Upper lobe of right lung (tissue), 1 donor: ENCODE data around the gene YIF1B. TPM values are rescaled to one million over a fixed set of nuclear protein-coding genes. Genes with fewer than 3 reads are reported as not detected.

Experiments used
- ATAC-seq: fragments of 200-7000 bp; cut with Tn5 transposase; one replicate; pipeline ENCODE4 v1.9.1; 2020; ENCODE audit warnings: mild to moderate bottlenecking, moderate library complexity
- DNase-seq: peaks from one replicate; pipeline ENCODE4 v3.0.0-alpha.2; 2020
- H3K27ac ChIP-seq: fragments of 200-600 bp; one replicate; pipeline ENCODE4 v1.8.0; 2022
- H3K27me3 ChIP-seq: fragments of 200-600 bp; one replicate; pipeline ENCODE4 v1.8.0; 2022; ENCODE audit warnings: mild to moderate bottlenecking
- H3K36me3 ChIP-seq: fragments of 200-600 bp; one replicate; pipeline ENCODE4 v1.8.0; 2022
- H3K4me1 ChIP-seq: fragments of 200-600 bp; one replicate; pipeline ENCODE4 v1.8.0; 2022
- H3K4me3 ChIP-seq: fragments of 200-600 bp; one replicate; pipeline ENCODE4 v1.8.0; 2022; ENCODE audit warnings: mild to moderate bottlenecking
- H3K9me3 ChIP-seq: fragments of 200-600 bp; one replicate; pipeline ENCODE4 v1.8.0; 2022
- CTCF ChIP-seq: fragments of 200-600 bp; IDR thresholded peaks from one replicate; pipeline ENCODE4 v1.8.0; 2022; ENCODE audit warnings: antibody characterized with exemption
- intact Hi-C: fragments of 100-400 bp; cut with DNase I; formaldehyde crosslinking; loops from one replicate; pipeline ENCODE4 v1.11.0; 2022
- total RNA-seq: library from RNA; stranded (reverse); fragmentation: NEBNext Ultra II Directional; extraction: Animal tissue kit (Norgen Biotek cat#: 25700); gene quantifications from one replicate; pipeline ENCODE4 v1.2.1, GENCODE V29; 2021
- donor health status: DM: no; HTN: yes; CAD: no; lungs with severe emphysema.

The YIF1B gene
- total RNA-seq, 1 donor from 2014 or later = 37.3 TPM

GRCh38 chr19:38319421-38320258, 3.9 kb upstream of the YIF1B start, which contains the start of gene KCNK6:
KCNK6 (plus strand) TSS chr19:38319845; CDS start chr19:38319951, 106 bp downstream.
- intact Hi-C loops = no loop called here
- ATAC-seq = peak; percentile 16

GRCh38 chr19:38318660-38319059, 2.9 kb upstream of the YIF1B start:
- ATAC-seq = no peak
- Histone ChIP-seq H3K4me3 (peak overlapping the region; percentile 71), H3K36me3 (no peaks in the 10 kb centered on the region), H3K4me1 (peaks cover 51% of the 10 kb centered on the region), H3K9me3 (no peaks in the 10 kb centered on the region), H3K27ac (peak overlapping the region; percentile 6), H3K27me3 (no peaks in the 10 kb centered on the region)
- intact Hi-C loops = no loop called here
- DNase-seq = no peak
- no peak for TF ChIP-seq CTCF

More at GRCh38 chr19:38319421-38320258, 3.9 kb upstream of the YIF1B start, which contains the start of gene KCNK6:
- Histone ChIP-seq H3K27me3 (no peaks in the 10 kb centered on the region), H3K27ac (peak within 1 kb of the TSS; percentile 84), H3K4me1 (peaks cover 51% of the 10 kb centered on the region), H3K36me3 (peaks cover 7% of the 10 kb centered on the region), H3K4me3 (peak within 1 kb of the TSS; percentile 71), H3K9me3 (no peaks in the 10 kb centered on the region)
- DNase-seq = peak; percentile 81
- TF ChIP-seq CTCF = peak; percentile 22

GRCh38 chr19:38317104-38317612, 1.4 kb upstream of the YIF1B start:
- Histone ChIP-seq H3K9me3 (no peaks in the 10 kb centered on the region), H3K4me3 (peak overlapping the region; percentile 74), H3K27ac (peak overlapping the region; percentile 85), H3K36me3 (no peaks in the 10 kb centered on the region), H3K4me1 (peaks cover 49% of the 10 kb centered on the region), H3K27me3 (no peaks in the 10 kb centered on the region)
- ATAC-seq (no peak), DNase-seq (no peak)
- intact Hi-C loops = no loop called here
- TF ChIP-seq CTCF = no peak

GRCh38 chr19:38316477-38317067, 825 bp upstream of the YIF1B start:
- H3K27me3 ChIP-seq = no peaks in the 10 kb centered on the region
- H3K9me3 ChIP-seq = no peaks in the 10 kb centered on the region
- no peaks in the 10 kb centered on the region for H3K36me3 ChIP-seq
- H3K4me3 ChIP-seq = peak overlapping the region; percentile 74
- TF ChIP-seq CTCF = no peak
- ATAC-seq (no peak), DNase-seq (no peak)
- H3K27ac ChIP-seq = peak overlapping the region; percentile 85
- H3K4me1 ChIP-seq = peaks cover 43% of the 10 kb centered on the region
- intact Hi-C loops = no loop called here

- Histone ChIP-seq H3K9me3 (no peaks in the 10 kb centered on the region), H3K4me1 (peaks cover 7% of the 10 kb centered on the region), H3K27ac (no peak overlapping the region), H3K4me3 (no peak overlapping the region), H3K27me3 (no peaks in the 10 kb centered on the region), H3K36me3 (peaks cover 5% of the 10 kb centered on the region)
- intact Hi-C loops = no loop called here
- no peak for TF ChIP-seq CTCF
- DNase-seq (no peak), ATAC-seq (no peak)
Observed at GRCh38 chr19:38310986-38311385, 4.8 kb downstream of the YIF1B start.
